Activated T-helper 2 cell treated with anti-CD3 and anti-CD28 coated beads, Interferon-gamma antibody, Interleukin-2, Interleukin-4, amounts not matched to agents 10 μg/mL and 5 μg/mL and 100 μg/mL, durations not matched to agents 14 hours and 24 hours and 36 hours (primary cell): ENCODE measurements around the gene OOSP3. TPM values are rescaled to one million over a fixed set of nuclear protein-coding genes. Genes with fewer than 3 reads are reported as not detected.

Experiments used
- DNase-seq: peaks from one replicate; pipeline ENCODE4 v3.0.0; 2021; ENCODE audit warnings: low spot score
- H3K27ac Mint-ChIP-seq: one replicate; pipeline ENCODE4 v1.8.0; 2021; ENCODE audit warnings: mixed read lengths
- H3K27me3 Mint-ChIP-seq: one replicate; pipeline ENCODE4 v1.8.0; 2021; ENCODE audit warnings: low read depth, mixed read lengths
- H3K36me3 Mint-ChIP-seq: one replicate; pipeline ENCODE4 v1.8.0; 2021; ENCODE audit warnings: low read depth, mixed read lengths
- H3K4me1 Mint-ChIP-seq: one replicate; pipeline ENCODE4 v1.8.0; 2021; ENCODE audit warnings: low read depth, mixed read lengths
- H3K4me3 Mint-ChIP-seq: one replicate; pipeline ENCODE4 v1.8.0; 2021; ENCODE audit warnings: low read depth, mild to moderate bottlenecking, moderate library complexity, mixed read lengths
- H3K9me3 Mint-ChIP-seq: one replicate; pipeline ENCODE4 v1.8.0; 2021; ENCODE audit warnings: mixed read lengths
- intact Hi-C: fragments of 100-400 bp; cut with micrococcal nuclease; formaldehyde crosslinking; loops from one replicate; pipeline ENCODE4 v1.15.1; 2023
- total RNA-seq: library from RNA; stranded (reverse); gene quantifications from 2 replicates; pipeline ENCODE4 v1.2.3, GENCODE V29; 2022

Gene OOSP3
- total RNA-seq, 1 donor from 2014 or later: not detected

GRCh38 chr11:59931688-59932087, 53.1 kb downstream of the OOSP3 start:
- intact Hi-C loops: no loop called here
- no peaks in the 10 kb centered on the region for H3K27me3 Mint-ChIP-seq
- H3K4me3 Mint-ChIP-seq: no peak overlapping the region
- H3K27ac Mint-ChIP-seq: no peak overlapping the region
- no peak for DNase-seq
- no peaks in the 10 kb centered on the region for H3K4me1 Mint-ChIP-seq
- peaks cover 27% of the 10 kb centered on the region for H3K9me3 Mint-ChIP-seq
- H3K36me3 Mint-ChIP-seq: no peaks in the 10 kb centered on the region

GRCh38 chr11:59938132-59938531, 59.5 kb downstream of the OOSP3 start, which contains the start of gene OOSP1:
OOSP1 (plus strand) TSS chr11:59938432; CDS start chr11:59938455, 23 bp downstream.
- Mint-ChIP-seq H3K27me3 (no peaks in the 10 kb centered on the region), H3K36me3 (no peaks in the 10 kb centered on the region), H3K9me3 (no peaks in the 10 kb centered on the region), H3K4me3 (no peak within 1 kb of the TSS), H3K27ac (no peak within 1 kb of the TSS), H3K4me1 (no peaks in the 10 kb centered on the region)
- intact Hi-C loops: no loop called here
- no peak for DNase-seq

GRCh38 chr11:59938718-59939117, 60.1 kb downstream of the OOSP3 start:
- no peak for DNase-seq
- no peaks in the 10 kb centered on the region for H3K4me1 Mint-ChIP-seq
- intact Hi-C loops: no loop called here
- no peak overlapping the region for H3K4me3 Mint-ChIP-seq
- H3K27ac Mint-ChIP-seq: no peak overlapping the region
- no peaks in the 10 kb centered on the region for H3K9me3 Mint-ChIP-seq
- no peaks in the 10 kb centered on the region for H3K27me3 Mint-ChIP-seq
- no peaks in the 10 kb centered on the region for H3K36me3 Mint-ChIP-seq

- Mint-ChIP-seq H3K27ac (no peak overlapping the region), H3K36me3 (no peaks in the 10 kb centered on the region), H3K9me3 (no peaks in the 10 kb centered on the region), H3K27me3 (no peaks in the 10 kb centered on the region), H3K4me3 (no peak overlapping the region), H3K4me1 (no peaks in the 10 kb centered on the region)
- intact Hi-C loops: no loop called here
- no peak for DNase-seq
These were observed 60.9 kb downstream of the OOSP3 start for GRCh38 chr11:59939482-59939881.

GRCh38 chr11:59941091-59941490, 62.5 kb downstream of the OOSP3 start:
- Mint-ChIP-seq H3K27me3 (no peaks in the 10 kb centered on the region), H3K36me3 (no peaks in the 10 kb centered on the region), H3K4me3 (no peak overlapping the region), H3K27ac (no peak overlapping the region), H3K4me1 (no peaks in the 10 kb centered on the region), H3K9me3 (no peaks in the 10 kb centered on the region)
- DNase-seq: no peak
- intact Hi-C loops: no loop called here

- H3K36me3 Mint-ChIP-seq: no peaks in the 10 kb centered on the region
- peaks cover 2% of the 10 kb centered on the region for H3K27me3 Mint-ChIP-seq
- no peak overlapping the region for H3K4me3 Mint-ChIP-seq
- H3K9me3 Mint-ChIP-seq: no peaks in the 10 kb centered on the region
- DNase-seq: no peak
- H3K27ac Mint-ChIP-seq: no peak overlapping the region
- H3K4me1 Mint-ChIP-seq: no peaks in the 10 kb centered on the region
- intact Hi-C loops: no loop called here
These were observed 65.6 kb downstream of the OOSP3 start for GRCh38 chr11:59943997-59944714.

- H3K27ac Mint-ChIP-seq: no peak overlapping the region
- H3K4me3 Mint-ChIP-seq: no peak overlapping the region
- intact Hi-C loops: no loop called here
- no peak for DNase-seq
- H3K27me3 Mint-ChIP-seq: peaks cover 3% of the 10 kb centered on the region
- H3K9me3 Mint-ChIP-seq: no peaks in the 10 kb centered on the region
- no peaks in the 10 kb centered on the region for H3K4me1 Mint-ChIP-seq
- no peaks in the 10 kb centered on the region for H3K36me3 Mint-ChIP-seq
These were observed 66.1 kb downstream of the OOSP3 start for GRCh38 chr11:59944720-59945119.

Other genes starting within 250 kb of the OOSP3 start
- gene PATL1, start 209.7 kb upstream of the OOSP3 start, total RNA-seq: 69.0 and 71.2 TPM in 2 replicates
- not detected in 2 replicates for gene OR10V1, start 164.9 kb upstream of the OOSP3 start, total RNA-seq
- gene STX3, start 123.4 kb upstream of the OOSP3 start, total RNA-seq: 9.9 and 14.1 TPM in 2 replicates
- gene MRPL16, start 68.0 kb upstream of the OOSP3 start, total RNA-seq: 87.7 and 90.4 TPM in 2 replicates
- not detected in 2 replicates for gene CBLIF, start 33.3 kb upstream of the OOSP3 start, total RNA-seq
- gene TCN1, start 12.3 kb upstream of the OOSP3 start, total RNA-seq: 0.25 TPM in 1 of 2 replicates, not detected in the other
- not detected in 2 replicates for gene OOSP1, start 59.6 kb downstream of the OOSP3 start, total RNA-seq
- not detected in 2 replicates for gene OOSP4A, start 85.3 kb downstream of the OOSP3 start, total RNA-seq
- gene OOSP4B, start 138.4 kb downstream of the OOSP3 start, total RNA-seq: not detected in 2 replicates
- not detected in 2 replicates for gene OOSP2, start 161.6 kb downstream of the OOSP3 start, total RNA-seq
- not detected in 2 replicates for gene MS4A3, start 177.9 kb downstream of the OOSP3 start, total RNA-seq
- not detected in 2 replicates for gene MS4A2, start 209.9 kb downstream of the OOSP3 start, total RNA-seq